ENCODE measurements around the gene TMEM91. TPM values are rescaled to one million over a fixed set of nuclear protein-coding genes. Genes with fewer than 3 reads are reported as not detected.

Gene TMEM91
- polyA plus RNA-seq, 1 donor (not counting 4 experiments of a cell fraction or from before 2014, with no cell fraction given): 6.3 TPM

- no peaks in the 10 kb centered on the region for H3K27me3 ChIP-seq (ENCODE audit: control insufficient read depth, extremely low read depth, insufficient read depth, low read length)
- H3K4me1 ChIP-seq (ENCODE audit: control insufficient read depth, extremely low read depth, insufficient read depth, low read length): peaks cover 17% of the 10 kb centered on the region
- H3K27ac ChIP-seq (ENCODE audit: control insufficient read depth, insufficient read depth, low read length): peak within 1 kb of the TSS; percentile 69
- TF ChIP-seq, protein P1, sequence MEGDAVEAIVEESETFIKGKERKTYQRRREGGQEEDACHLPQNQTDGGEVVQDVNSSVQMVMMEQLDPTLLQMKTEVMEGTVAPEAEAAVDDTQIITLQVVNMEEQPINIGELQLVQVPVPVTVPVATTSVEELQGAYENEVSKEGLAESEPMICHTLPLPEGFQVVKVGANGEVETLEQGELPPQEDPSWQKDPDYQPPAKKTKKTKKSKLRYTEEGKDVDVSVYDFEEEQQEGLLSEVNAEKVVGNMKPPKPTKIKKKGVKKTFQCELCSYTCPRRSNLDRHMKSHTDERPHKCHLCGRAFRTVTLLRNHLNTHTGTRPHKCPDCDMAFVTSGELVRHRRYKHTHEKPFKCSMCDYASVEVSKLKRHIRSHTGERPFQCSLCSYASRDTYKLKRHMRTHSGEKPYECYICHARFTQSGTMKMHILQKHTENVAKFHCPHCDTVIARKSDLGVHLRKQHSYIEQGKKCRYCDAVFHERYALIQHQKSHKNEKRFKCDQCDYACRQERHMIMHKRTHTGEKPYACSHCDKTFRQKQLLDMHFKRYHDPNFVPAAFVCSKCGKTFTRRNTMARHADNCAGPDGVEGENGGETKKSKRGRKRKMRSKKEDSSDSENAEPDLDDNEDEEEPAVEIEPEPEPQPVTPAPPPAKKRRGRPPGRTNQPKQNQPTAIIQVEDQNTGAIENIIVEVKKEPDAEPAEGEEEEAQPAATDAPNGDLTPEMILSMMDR (optimal IDR thresholded peaks at IDR 0.05 in 1 of 3, IDR thresholded peaks at IDR 0.05 in 1 of 3, conservative IDR thresholded peaks at IDR 0.05 in 1 of 3; ENCODE audit: extremely low read depth in 1 of 3, insufficient read depth in 2 of 3, low read length in 3 of 3): no peak
- TF ChIP-seq EZH2 (IDR thresholded peaks at IDR 0.05; ENCODE audit: low read length): no peak
- peak within 1 kb of the TSS; percentile 55 to 81 (median 59) for H3K4me3 ChIP-seq (ENCODE audit: control insufficient read depth in 2 of 3, extremely low read depth in 1 of 3, insufficient read depth in 2 of 3, low read depth in 1 of 3, low read length in 3 of 3)
- H3K36me3 ChIP-seq (ENCODE audit: control insufficient read depth in 2 of 2, extremely low read depth in 1 of 2, insufficient read depth in 2 of 2, low read length in 2 of 2): peaks cover 13 to 14% of the 10 kb centered on the region in 2 experiments
- dilution Hi-C loops (cut with MboI; ENCODE audit: extremely low pct_ligation_motif_present, low sequenced_read_pairs): no loop called here
- H3K9me1 ChIP-seq (ENCODE audit: control insufficient read depth, extremely low read depth, insufficient read depth, low read length): no peaks in the 10 kb centered on the region
- H4K20me1 ChIP-seq (ENCODE audit: control insufficient read depth, extremely low read depth, insufficient read depth, low read length): no peaks in the 10 kb centered on the region
- DNase-seq (ENCODE audit: low read depth, low spot score) (peak; percentile 48), FAIRE-seq (peak; percentile 64)
- H3K79me2 ChIP-seq (ENCODE audit: control insufficient read depth, insufficient read depth, low read length): peaks cover 1% of the 10 kb centered on the region
- H3K9ac ChIP-seq (ENCODE audit: control insufficient read depth, extremely low read depth, insufficient read depth, low read length): peak within 1 kb of the TSS; percentile 83
- peak within 1 kb of the TSS; percentile 92 for H3K4me2 ChIP-seq (ENCODE audit: control insufficient read depth, extremely low read depth, insufficient read depth, low read depth, low read length)
- H2AFZ ChIP-seq (ENCODE audit: control insufficient read depth, low read length): peak within 1 kb of the TSS; percentile 67
- H3K9me3 ChIP-seq (ENCODE audit: control insufficient read depth, low read depth, low read length): no peaks in the 10 kb centered on the region
Measured at GRCh38 chr19:41426952-41427646, 50.8 kb downstream of the TMEM91 start, which contains the start of gene B3GNT8. TSS of gene B3GNT8 (minus strand) at chr19:41427374. CDS start at chr19:41426778, 596 bp downstream.

- dilution Hi-C loops (cut with MboI; ENCODE audit: extremely low pct_ligation_motif_present, low sequenced_read_pairs): no loop called here
- Histone ChIP-seq H3K27me3 (ENCODE audit: control insufficient read depth, extremely low read depth, insufficient read depth, low read length) (no peaks in the 10 kb centered on the region), H3K4me1 (ENCODE audit: control insufficient read depth, extremely low read depth, insufficient read depth, low read length) (peaks cover 17% of the 10 kb centered on the region), H4K20me1 (ENCODE audit: control insufficient read depth, extremely low read depth, insufficient read depth, low read length) (no peaks in the 10 kb centered on the region), H3K9me3 (ENCODE audit: control insufficient read depth, low read depth, low read length) (no peaks in the 10 kb centered on the region), H3K9me1 (ENCODE audit: control insufficient read depth, extremely low read depth, insufficient read depth, low read length) (no peaks in the 10 kb centered on the region), H3K4me2 (ENCODE audit: control insufficient read depth, extremely low read depth, insufficient read depth, low read depth, low read length) (peak overlapping the region; percentile 75), H3K27ac (ENCODE audit: control insufficient read depth, insufficient read depth, low read length) (peak overlapping the region; percentile 60), H3K9ac (ENCODE audit: control insufficient read depth, extremely low read depth, insufficient read depth, low read length) (peak overlapping the region; percentile 72), H2AFZ (ENCODE audit: control insufficient read depth, low read length) (peak overlapping the region; percentile 67), H3K4me3 (ENCODE audit: control insufficient read depth in 2 of 3, extremely low read depth in 1 of 3, insufficient read depth in 2 of 3, low read depth in 1 of 3, low read length in 3 of 3) (peak overlapping the region; percentile 44 to 81 (median 55)), H3K36me3 (ENCODE audit: control insufficient read depth in 2 of 2, extremely low read depth in 1 of 2, insufficient read depth in 2 of 2, low read length in 2 of 2) (peaks cover 14 to 18% of the 10 kb centered on the region in 2 experiments), H3K79me2 (ENCODE audit: control insufficient read depth, insufficient read depth, low read length) (peaks cover 1% of the 10 kb centered on the region)
- DNase-seq (ENCODE audit: low read depth, low spot score): no peak
- peak; percentile 13 for FAIRE-seq
- TF ChIP-seq, protein P1 (optimal IDR thresholded peaks at IDR 0.05 in 1 of 3, IDR thresholded peaks at IDR 0.05 in 1 of 3, conservative IDR thresholded peaks at IDR 0.05 in 1 of 3; ENCODE audit: extremely low read depth in 1 of 3, insufficient read depth in 2 of 3, low read length in 3 of 3): peak in 2 of 3 experiments; percentile 22 to 30
- TF ChIP-seq EZH2 (IDR thresholded peaks at IDR 0.05; ENCODE audit: low read length): no peak
Measured at GRCh38 chr19:41427647-41428480, 51.5 kb downstream of the TMEM91 start.

All from keratinocyte (primary cell).